BE2C (cell line): Measurements from ENCODE around the gene SLC5A4.
"Not testable (repeated sequence)": the region's sequence is repeated elsewhere in the genome, so short reads cannot be mapped to it uniquely, and the experiment has no call there.

ENCODE experiments used
- DNase-seq: peaks from one replicate; pipeline ENCODE4 v3.0.0-alpha.2; 2020
- H3K27me3 ChIP-seq: fragments of 250-450 bp; sonication (Bioruptor Pico); 2 replicates; pipeline ENCODE4 v1.5.1; 2020; ENCODE audit warnings: mild to moderate bottlenecking
- H3K36me3 ChIP-seq: fragments of 250-450 bp; sonication (Bioruptor Pico); 2 replicates; pipeline ENCODE4 v1.5.1; 2020; ENCODE audit warnings: mild to moderate bottlenecking
- H3K4me1 ChIP-seq: fragments of 250-450 bp; sonication (Bioruptor Pico); 2 replicates; pipeline ENCODE4 v1.5.1; 2020
- H3K4me3 ChIP-seq: 2 replicates; pipeline ENCODE4 v1.5.1; 2011; ENCODE audit warnings: low read depth, low read length
- H3K9me3 ChIP-seq: fragments of 250-450 bp; sonication (Bioruptor Pico); 2 replicates; pipeline ENCODE4 v1.5.1; 2020
- CTCF ChIP-seq: IDR thresholded peaks from 2 replicates; pipeline ENCODE4 v1.5.1; 2012; ENCODE audit warnings: mild to moderate bottlenecking, low read depth, low read length

SLC5A4 gene

GRCh38 chr22:32199961-32200360 lies 55.2 kb downstream of the SLC5A4 start:
- DNase-seq, result no peak
- no peak overlapping the region for H3K4me3 ChIP-seq
- H3K9me3 ChIP-seq, result no peaks in the 10 kb centered on the region
- H3K27me3 ChIP-seq, result peaks cover 37% of the 10 kb centered on the region
- H3K36me3 ChIP-seq, result no peaks in the 10 kb centered on the region
- no peaks in the 10 kb centered on the region for H3K4me1 ChIP-seq
- no peak for TF ChIP-seq CTCF

- TF ChIP-seq CTCF, result no peak
- H3K9me3 ChIP-seq, result no peaks in the 10 kb centered on the region
- H3K27me3 ChIP-seq, result peaks cover 31% of the 10 kb centered on the region
- H3K4me3 ChIP-seq, result no peak overlapping the region
- no peaks in the 10 kb centered on the region for H3K36me3 ChIP-seq
- no peak for DNase-seq
- no peaks in the 10 kb centered on the region for H3K4me1 ChIP-seq
Measured at GRCh38 chr22:32199341-32199740, 55.8 kb downstream of the SLC5A4 start.

- H3K27me3 ChIP-seq, result peaks cover 14% of the 10 kb centered on the region
- not testable (repeated sequence) for H3K4me1 ChIP-seq, H3K36me3 ChIP-seq, DNase-seq, H3K9me3 ChIP-seq, H3K4me3 ChIP-seq
Measured at GRCh38 chr22:32197553-32198226, 57.5 kb downstream of the SLC5A4 start.

- not testable (repeated sequence) for DNase-seq, H3K4me3 ChIP-seq, H3K4me1 ChIP-seq, H3K27me3 ChIP-seq, H3K36me3 ChIP-seq, H3K9me3 ChIP-seq
Measured at GRCh38 chr22:32195900-32196299, 59.2 kb downstream of the SLC5A4 start.

DNA sequence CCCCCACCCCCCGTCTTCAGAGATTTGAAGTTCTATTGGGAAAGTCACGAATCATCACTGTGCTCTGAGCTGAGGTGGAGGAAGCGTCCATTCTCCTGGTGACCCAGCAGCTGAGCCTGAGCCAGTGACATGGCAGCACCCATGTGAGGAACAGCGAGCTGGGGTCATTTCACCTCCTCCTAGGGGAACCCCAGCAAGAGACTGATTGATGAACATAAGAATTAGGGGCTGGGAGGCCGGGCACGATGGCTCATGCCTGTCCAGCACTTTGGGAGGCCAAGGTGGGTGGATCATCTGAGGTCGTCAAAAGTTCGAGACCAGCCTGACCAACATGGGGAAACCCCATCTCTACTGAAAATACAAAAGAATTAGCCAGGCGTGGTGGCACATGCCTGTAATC lies 61.8 kb downstream of the SLC5A4 start:
- not testable (repeated sequence) for H3K36me3 ChIP-seq, H3K9me3 ChIP-seq, H3K4me1 ChIP-seq, H3K4me3 ChIP-seq, DNase-seq, H3K27me3 ChIP-seq

- DNase-seq, H3K27me3 ChIP-seq, H3K4me1 ChIP-seq, H3K9me3 ChIP-seq, H3K36me3 ChIP-seq, H3K4me3 ChIP-seq: not testable (repeated sequence)
Measured at GRCh38 chr22:32191021-32191420, 64.1 kb downstream of the SLC5A4 start.

GRCh38 chr22:32185821-32186220 lies 69.3 kb downstream of the SLC5A4 start:
- Histone ChIP-seq H3K4me1 (no peaks in the 10 kb centered on the region), H3K4me3 (no peak overlapping the region), H3K9me3 (no peaks in the 10 kb centered on the region), H3K27me3 (peaks cover 5% of the 10 kb centered on the region; the same call in 1 of the 2 replicates), H3K36me3 (no peaks in the 10 kb centered on the region)
- TF ChIP-seq CTCF, result no peak
- no peak for DNase-seq

DNA sequence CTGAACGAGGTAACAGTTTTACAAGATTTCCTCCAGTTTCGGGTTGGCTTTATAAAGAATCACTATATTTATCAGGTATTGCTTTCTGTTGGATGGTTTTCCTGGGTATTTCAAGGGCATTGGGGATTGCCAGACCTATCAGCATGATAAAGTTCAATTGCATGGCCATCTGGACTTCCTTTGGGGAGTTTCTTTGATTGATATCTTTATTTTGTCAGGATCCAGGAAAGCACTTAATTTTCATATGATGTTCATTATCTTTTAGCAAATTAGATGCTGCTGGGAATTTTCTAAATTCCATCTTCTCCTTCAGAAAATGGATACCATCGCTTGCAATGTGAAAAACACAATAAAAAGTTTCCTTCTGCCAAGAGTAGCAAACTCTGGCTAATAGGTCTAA lies 71.5 kb downstream of the SLC5A4 start:
- H3K4me3 ChIP-seq, result no peak overlapping the region
- no peak for TF ChIP-seq CTCF
- peaks cover 5% of the 10 kb centered on the region; the same call in 1 of the 2 replicates for H3K27me3 ChIP-seq
- no peaks in the 10 kb centered on the region for H3K9me3 ChIP-seq
- no peaks in the 10 kb centered on the region for H3K4me1 ChIP-seq
- H3K36me3 ChIP-seq, result no peaks in the 10 kb centered on the region
- DNase-seq, result no peak
